ENCODE results near the gene VPS13A. TPM values are rescaled to one million over a fixed set of nuclear protein-coding genes. Genes with fewer than 3 reads are reported as not detected.

VPS13A gene
- polyA plus RNA-seq, 1 donor from 2014 or later = 20.6 TPM

- Histone ChIP-seq H3K27me3 (ENCODE audit: insufficient read depth, low read depth, low read length) (no peaks in the 10 kb centered on the region), H3K4me3 (ENCODE audit: low read length) (no peak overlapping the region), H3K4me2 (ENCODE audit: low read length) (no peak overlapping the region), H3F3A (ENCODE audit: insufficient read depth, low read length, poor library complexity, severe bottlenecking) (no peaks in the 10 kb centered on the region), H3K9ac (ENCODE audit: low read length) (no peak overlapping the region), H3K9me2 (ENCODE audit: insufficient read depth, low read length) (no peaks in the 10 kb centered on the region), H3K79me2 (replicated peaks; ENCODE audit: insufficient read depth, low read length) (no peaks in the 10 kb centered on the region), H3K9me3 (ENCODE audit: low read length) (no peaks in the 10 kb centered on the region), H3K27ac (ENCODE audit: low read length) (no peak overlapping the region), H2AFZ (ENCODE audit: low read depth, low read length) (no peak overlapping the region), H4K20me1 (ENCODE audit: insufficient read depth) (no peaks in the 10 kb centered on the region), H3K36me3 (ENCODE audit: insufficient read depth, low read length) (no peaks in the 10 kb centered on the region)
- TF ChIP-seq CTCF (IDR thresholded peaks at IDR 0.05; ENCODE audit: poor library complexity, severe bottlenecking) (no peak), EP300 (conservative IDR thresholded peaks at IDR 0.05; ENCODE audit: poor library complexity, severe bottlenecking) (no peak), EZH2 (IDR thresholded peaks at IDR 0.05; ENCODE audit: borderline replicate concordance, insufficient read depth, low read length, poor library complexity, severe bottlenecking) (no peak), REST (IDR thresholded peaks at IDR 0.05; ENCODE audit: borderline replicate concordance) (no peak), POLR2AphosphoS5 (IDR thresholded peaks at IDR 0.05) (no peak), SMC3 (conservative IDR thresholded peaks at IDR 0.05; ENCODE audit: poor library complexity) (no peak), TAF1 (IDR thresholded peaks at IDR 0.05; ENCODE audit: low read depth) (no peak), RAD21 (conservative IDR thresholded peaks at IDR 0.05) (no peak), MXI1 (conservative IDR thresholded peaks at IDR 0.05; ENCODE audit: poor library complexity, severe bottlenecking) (no peak)
Observed at GRCh38 chr9:77399964-77400363, 222.6 kb downstream of the VPS13A start.

- no peaks in the 10 kb centered on the region for H3K79me2 ChIP-seq (replicated peaks; ENCODE audit: insufficient read depth, low read length)
- no peaks in the 10 kb centered on the region for H4K20me1 ChIP-seq (ENCODE audit: insufficient read depth)
- no peaks in the 10 kb centered on the region for H3K9me2 ChIP-seq (ENCODE audit: insufficient read depth, low read length)
- H3K36me3 ChIP-seq (ENCODE audit: insufficient read depth, low read length) = no peaks in the 10 kb centered on the region
- no peak overlapping the region for H3K27ac ChIP-seq (ENCODE audit: low read length)
- H3K9ac ChIP-seq (ENCODE audit: low read length) = no peak overlapping the region
- no peaks in the 10 kb centered on the region for H3K27me3 ChIP-seq (ENCODE audit: insufficient read depth, low read depth, low read length)
- no peaks in the 10 kb centered on the region for H3K9me3 ChIP-seq (ENCODE audit: low read length)
- H3K4me2 ChIP-seq (ENCODE audit: low read length) = no peak overlapping the region
- no peaks in the 10 kb centered on the region for H3F3A ChIP-seq (ENCODE audit: insufficient read depth, low read length, poor library complexity, severe bottlenecking)
- TF ChIP-seq MXI1 (conservative IDR thresholded peaks at IDR 0.05; ENCODE audit: poor library complexity, severe bottlenecking) = no peak
- H2AFZ ChIP-seq (ENCODE audit: low read depth, low read length) = no peak overlapping the region
- no peak overlapping the region for H3K4me3 ChIP-seq (ENCODE audit: low read length)
Observed at GRCh38 chr9:77402286-77402685, 225.0 kb downstream of the VPS13A start.

GRCh38 chr9:77403239-77403638 lies 225.9 kb downstream of the VPS13A start:
- Histone ChIP-seq H3K9me3 (ENCODE audit: low read length) (peaks cover 4% of the 10 kb centered on the region), H3K36me3 (ENCODE audit: insufficient read depth, low read length) (peaks cover 4% of the 10 kb centered on the region), H3K27ac (ENCODE audit: low read length) (no peak overlapping the region), H3K79me2 (replicated peaks; ENCODE audit: insufficient read depth, low read length) (no peaks in the 10 kb centered on the region), H2AFZ (ENCODE audit: low read depth, low read length) (no peak overlapping the region), H3F3A (ENCODE audit: insufficient read depth, low read length, poor library complexity, severe bottlenecking) (no peaks in the 10 kb centered on the region), H3K9me2 (ENCODE audit: insufficient read depth, low read length) (no peaks in the 10 kb centered on the region), H3K4me2 (ENCODE audit: low read length) (no peak overlapping the region), H4K20me1 (ENCODE audit: insufficient read depth) (no peaks in the 10 kb centered on the region), H3K27me3 (ENCODE audit: insufficient read depth, low read depth, low read length) (no peaks in the 10 kb centered on the region), H3K9ac (ENCODE audit: low read length) (no peak overlapping the region), H3K4me3 (ENCODE audit: low read length) (no peak overlapping the region)
- no peak for TF ChIP-seq SMC3 (conservative IDR thresholded peaks at IDR 0.05; ENCODE audit: poor library complexity)
- TF ChIP-seq REST (IDR thresholded peaks at IDR 0.05; ENCODE audit: borderline replicate concordance) = no peak
- no peak for TF ChIP-seq CTCF (IDR thresholded peaks at IDR 0.05; ENCODE audit: poor library complexity, severe bottlenecking)
- no peak for TF ChIP-seq EP300 (conservative IDR thresholded peaks at IDR 0.05; ENCODE audit: poor library complexity, severe bottlenecking)
- no peak for TF ChIP-seq MXI1 (conservative IDR thresholded peaks at IDR 0.05; ENCODE audit: poor library complexity, severe bottlenecking)
- TF ChIP-seq EZH2 (IDR thresholded peaks at IDR 0.05; ENCODE audit: borderline replicate concordance, insufficient read depth, low read length, poor library complexity, severe bottlenecking) = no peak
- no peak for TF ChIP-seq RAD21 (conservative IDR thresholded peaks at IDR 0.05)

Measured in neural cell (in vitro differentiated cells).